ENCODE measurements around the gene SH3PXD2B.

SH3PXD2B gene

GRCh38 chr5:172439785-172440477 is 14.4 kb downstream of the SH3PXD2B start:
- H3K27ac ChIP-seq: no peak overlapping the region
- POLR2A ChIA-PET (ENCODE audit: low non-redundant PET): no interaction called here
- TF ChIP-seq, protein P1, sequence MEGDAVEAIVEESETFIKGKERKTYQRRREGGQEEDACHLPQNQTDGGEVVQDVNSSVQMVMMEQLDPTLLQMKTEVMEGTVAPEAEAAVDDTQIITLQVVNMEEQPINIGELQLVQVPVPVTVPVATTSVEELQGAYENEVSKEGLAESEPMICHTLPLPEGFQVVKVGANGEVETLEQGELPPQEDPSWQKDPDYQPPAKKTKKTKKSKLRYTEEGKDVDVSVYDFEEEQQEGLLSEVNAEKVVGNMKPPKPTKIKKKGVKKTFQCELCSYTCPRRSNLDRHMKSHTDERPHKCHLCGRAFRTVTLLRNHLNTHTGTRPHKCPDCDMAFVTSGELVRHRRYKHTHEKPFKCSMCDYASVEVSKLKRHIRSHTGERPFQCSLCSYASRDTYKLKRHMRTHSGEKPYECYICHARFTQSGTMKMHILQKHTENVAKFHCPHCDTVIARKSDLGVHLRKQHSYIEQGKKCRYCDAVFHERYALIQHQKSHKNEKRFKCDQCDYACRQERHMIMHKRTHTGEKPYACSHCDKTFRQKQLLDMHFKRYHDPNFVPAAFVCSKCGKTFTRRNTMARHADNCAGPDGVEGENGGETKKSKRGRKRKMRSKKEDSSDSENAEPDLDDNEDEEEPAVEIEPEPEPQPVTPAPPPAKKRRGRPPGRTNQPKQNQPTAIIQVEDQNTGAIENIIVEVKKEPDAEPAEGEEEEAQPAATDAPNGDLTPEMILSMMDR (conservative IDR thresholded peaks at IDR 0.05; ENCODE audit: low read depth): no peak
- CTCF ChIA-PET: interaction anchor here (0.5 to 5.7 kb wide), 4 partner anchors 12 to 189 kb away, joined by 3 to 42 read pairs (median 3); partner anchors contain the start of gene SH3PXD2B
- no peak for DNase-seq (ENCODE audit: low spot score)

DNA sequence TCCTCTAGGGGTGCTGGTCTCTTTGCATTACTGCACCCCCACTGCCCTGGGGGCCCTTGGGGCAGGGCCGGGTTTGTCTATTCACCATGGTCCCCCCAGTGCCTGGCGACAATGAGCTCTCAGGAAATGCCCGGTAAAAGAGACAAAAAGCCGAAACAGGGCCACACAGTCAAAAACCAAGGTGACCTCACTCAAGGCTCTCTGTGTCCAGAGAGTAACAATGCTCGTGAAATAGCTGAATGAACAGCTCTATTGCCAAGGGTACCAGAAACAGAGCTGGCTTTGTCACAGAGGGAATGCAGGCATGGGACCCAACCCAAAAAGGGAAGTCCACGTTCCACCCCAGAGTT is 16.0 kb downstream of the SH3PXD2B start:
- no peak for DNase-seq (ENCODE audit: low spot score)
- peak overlapping the region; percentile 63 for H3K27ac ChIP-seq
- ChIA-PET POLR2A (ENCODE audit: low non-redundant PET) (no interaction called here), CTCF (interaction anchor here (0.6 to 5.7 kb wide), 4 partner anchors 14 to 260 kb away, joined by 3 to 42 read pairs (median 6); partner anchors contain the start of gene SH3PXD2B)
- TF ChIP-seq, protein P1 (conservative IDR thresholded peaks at IDR 0.05; ENCODE audit: low read depth): no peak

DNA sequence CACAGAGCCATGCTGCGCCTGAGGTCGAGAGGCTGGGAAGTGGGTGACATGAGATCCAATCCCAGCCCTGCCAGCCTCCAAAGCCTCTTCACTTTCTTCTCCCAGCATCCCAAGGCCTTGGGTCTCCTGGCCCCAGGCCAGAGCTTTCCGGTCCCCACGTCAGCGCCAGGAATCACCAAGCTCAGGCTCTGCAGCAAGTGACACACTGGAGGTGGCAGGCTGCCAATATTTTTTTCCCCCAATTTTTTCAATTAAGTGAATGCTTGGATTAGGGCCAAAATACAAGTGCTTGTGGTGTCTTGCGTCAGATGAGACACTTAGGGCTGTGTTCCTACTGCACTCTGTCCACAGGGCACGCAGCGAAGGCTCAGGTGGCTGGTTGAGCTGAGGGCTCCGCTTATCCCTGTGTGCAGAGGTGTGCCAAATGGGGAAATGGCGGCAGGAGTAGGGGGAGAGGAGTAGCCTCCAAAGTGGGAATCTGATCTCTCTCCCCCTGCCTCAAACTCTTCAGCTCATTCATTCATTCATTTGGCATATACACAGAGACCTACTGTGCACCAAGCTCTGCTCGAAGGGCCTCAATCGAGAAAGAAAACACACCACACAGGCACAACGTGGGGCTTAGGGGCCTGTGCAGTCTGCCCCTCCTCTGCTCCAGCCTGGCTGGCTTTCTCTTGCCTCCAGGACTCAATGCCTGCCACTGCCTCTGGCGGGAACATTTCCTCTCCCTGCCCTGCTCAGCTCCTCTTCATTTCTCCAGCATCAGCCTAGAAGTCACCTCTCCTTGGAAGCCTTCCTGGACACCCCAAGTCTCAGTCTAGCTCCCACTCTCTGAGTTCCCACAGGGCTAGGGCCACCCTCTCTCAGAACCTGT is 16.6 kb downstream of the SH3PXD2B start:
- peak overlapping the region; percentile 63 for H3K27ac ChIP-seq
- ChIA-PET CTCF (interaction anchor here (0.6 to 5.7 kb wide), 6 partner anchors 14 to 495 kb away, joined by 3 to 42 read pairs (median 4); partner anchors contain the start of gene SH3PXD2B), POLR2A (ENCODE audit: low non-redundant PET) (no interaction called here)
- TF ChIP-seq, protein P1 (conservative IDR thresholded peaks at IDR 0.05; ENCODE audit: low read depth): no peak
- peak; percentile 83 for DNase-seq (ENCODE audit: low spot score)

DNA sequence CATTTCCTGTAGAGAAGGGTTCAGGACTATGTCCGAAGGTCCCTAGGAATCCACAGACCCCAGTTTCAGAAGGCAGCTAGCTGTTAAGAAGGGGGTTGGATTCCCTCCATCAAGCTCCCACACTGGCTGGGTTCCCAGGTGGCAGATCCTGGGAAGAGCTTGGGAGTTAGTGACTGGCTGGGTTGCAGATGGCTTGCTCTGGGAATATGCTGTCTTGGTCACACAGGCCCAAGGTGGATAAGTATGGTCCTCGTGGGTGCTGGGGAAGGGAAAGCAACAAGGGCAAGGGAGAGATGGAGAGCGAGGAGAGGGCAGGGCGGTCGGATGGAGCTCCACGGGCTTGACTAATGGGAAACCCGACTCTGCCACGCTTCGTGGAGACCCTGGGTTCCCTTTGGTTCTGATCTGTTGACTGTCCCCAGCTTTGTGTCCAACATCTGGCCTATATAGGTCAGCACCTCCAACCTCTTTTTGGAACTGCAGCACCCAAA is 17.4 kb downstream of the SH3PXD2B start:
- ChIA-PET CTCF (interaction anchor here (0.6 to 5.7 kb wide), 4 partner anchors 15 to 144 kb away, joined by 3 to 42 read pairs (median 7); partner anchors contain the start of gene SH3PXD2B), POLR2A (ENCODE audit: low non-redundant PET) (interaction anchor here (1.0 kb wide), 1 partner anchor 13 kb away, joined by 3 read pairs; no protein-coding TSS in a partner anchor)
- peak overlapping the region; percentile 63 for H3K27ac ChIP-seq
- DNase-seq (ENCODE audit: low spot score): no peak
- TF ChIP-seq, protein P1 (conservative IDR thresholded peaks at IDR 0.05; ENCODE audit: low read depth): no peak

- ChIA-PET POLR2A (ENCODE audit: low non-redundant PET) (interaction anchor here (1.0 kb wide), 1 partner anchor 12 kb away, joined by 3 read pairs; no protein-coding TSS in a partner anchor), CTCF (interaction anchor here (0.6 to 5.7 kb wide), 3 partner anchors 16 to 143 kb away, joined by 3 to 42 read pairs (median 10); partner anchors contain the start of gene SH3PXD2B)
- TF ChIP-seq, protein P1 (conservative IDR thresholded peaks at IDR 0.05; ENCODE audit: low read depth): no peak
- DNase-seq (ENCODE audit: low spot score): no peak
- H3K27ac ChIP-seq: peak overlapping the region; percentile 63
These were observed 18.0 kb downstream of the SH3PXD2B start for GRCh38 chr5:172436078-172436878.

Measured in RWPE1 (cell line).